IgD-negative memory B cell (primary cell): ENCODE data around the gene PRC1. TPM values are rescaled to one million over a fixed set of nuclear protein-coding genes. Genes with fewer than 3 reads are reported as not detected.

ENCODE experiments used
- H3K27ac Mint-ChIP-seq, 3 donors: one replicate each; pipeline ENCODE4 v1.8.0; 2020 to 2022; ENCODE audit warnings: mild to moderate bottlenecking in 3 of 3, mixed read lengths in 3 of 3, moderate library complexity in 1 of 3
- H3K27me3 Mint-ChIP-seq: one replicate; pipeline ENCODE4 v1.8.0; 2021; ENCODE audit warnings: mixed read lengths
- H3K36me3 Mint-ChIP-seq: one replicate; pipeline ENCODE4 v1.8.0; 2020; ENCODE audit warnings: mild to moderate bottlenecking, mixed read lengths
- H3K4me1 Mint-ChIP-seq, 3 donors: one replicate each; pipeline ENCODE4 v1.8.0; 2020 to 2022; ENCODE audit warnings: mixed read lengths in 3 of 3, mild to moderate bottlenecking in 1 of 3
- H3K4me3 Mint-ChIP-seq, 4 donors: one replicate each; pipeline ENCODE4 v1.8.0; 2020 to 2022; ENCODE audit warnings: mild to moderate bottlenecking in 4 of 4, mixed read lengths in 4 of 4, moderate library complexity in 3 of 4
- H3K9me3 Mint-ChIP-seq, 3 donors: one replicate each; pipeline ENCODE4 v1.8.0; 2020 to 2021; ENCODE audit warnings: mixed read lengths in 3 of 3, mild to moderate bottlenecking in 1 of 3
- polyA plus RNA-seq: library from polyadenylated mRNA; unstranded; fragments of 300-500 nt; fragmentation: Illumina TruSeq; gene quantifications from one replicate; pipeline ENCODE4 v1.2.3, GENCODE V29; 2021

PRC1 gene, protein sequence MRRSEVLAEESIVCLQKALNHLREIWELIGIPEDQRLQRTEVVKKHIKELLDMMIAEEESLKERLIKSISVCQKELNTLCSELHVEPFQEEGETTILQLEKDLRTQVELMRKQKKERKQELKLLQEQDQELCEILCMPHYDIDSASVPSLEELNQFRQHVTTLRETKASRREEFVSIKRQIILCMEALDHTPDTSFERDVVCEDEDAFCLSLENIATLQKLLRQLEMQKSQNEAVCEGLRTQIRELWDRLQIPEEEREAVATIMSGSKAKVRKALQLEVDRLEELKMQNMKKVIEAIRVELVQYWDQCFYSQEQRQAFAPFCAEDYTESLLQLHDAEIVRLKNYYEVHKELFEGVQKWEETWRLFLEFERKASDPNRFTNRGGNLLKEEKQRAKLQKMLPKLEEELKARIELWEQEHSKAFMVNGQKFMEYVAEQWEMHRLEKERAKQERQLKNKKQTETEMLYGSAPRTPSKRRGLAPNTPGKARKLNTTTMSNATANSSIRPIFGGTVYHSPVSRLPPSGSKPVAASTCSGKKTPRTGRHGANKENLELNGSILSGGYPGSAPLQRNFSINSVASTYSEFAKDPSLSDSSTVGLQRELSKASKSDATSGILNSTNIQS
- polyA plus RNA-seq: 3.3 TPM

DNA sequence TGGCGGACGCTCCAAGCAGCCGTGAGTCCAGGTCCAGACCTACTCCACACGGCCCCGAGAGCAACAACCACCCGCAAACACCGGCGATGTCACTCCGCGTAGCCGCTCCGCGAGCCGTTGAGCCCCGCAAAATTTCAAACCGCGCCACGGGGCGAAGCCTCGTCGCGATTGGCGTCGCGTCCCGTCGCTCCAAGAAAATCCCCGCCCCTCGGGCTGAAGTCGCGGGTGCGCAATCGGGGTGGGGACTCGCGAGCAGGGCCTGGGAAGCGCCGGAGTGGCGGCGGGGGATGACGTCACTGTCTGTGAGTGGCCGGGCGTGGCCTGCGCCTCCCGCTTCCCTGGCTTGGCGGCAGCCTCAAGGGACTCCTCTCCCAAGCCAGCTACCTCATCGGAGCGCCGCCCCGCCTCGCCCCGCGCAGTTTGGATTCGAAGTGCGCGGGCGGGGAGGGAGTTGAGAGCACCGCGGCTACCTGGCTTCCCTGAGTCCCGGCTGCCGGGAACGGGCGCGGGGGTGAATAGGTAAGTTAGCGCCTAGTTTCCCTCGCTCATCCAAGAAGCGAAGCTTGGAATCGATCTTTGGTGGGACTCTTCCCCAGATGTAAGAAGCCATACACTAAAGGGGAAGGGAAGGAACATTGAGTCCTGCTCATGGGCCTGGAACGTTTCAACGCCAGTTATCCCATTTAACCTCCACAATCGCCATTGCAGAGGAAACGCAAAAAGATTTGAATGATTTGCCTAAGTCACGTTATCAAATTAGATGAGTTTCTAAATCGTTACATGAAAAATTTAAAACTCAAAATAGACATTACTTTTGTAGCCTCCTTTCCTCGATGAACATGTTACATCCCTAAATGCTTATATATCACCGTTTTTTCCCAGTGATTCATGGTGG is at the start of gene PRC1:
Gene PRC1 (minus strand): TSS at position 119 of the 895 bp plus-strand sequence. CDS start 118 bp downstream, at position 1.
- H3K27ac Mint-ChIP-seq: peak within 1 kb of the TSS; percentile 88 to 98 (median 95)
- H3K36me3 Mint-ChIP-seq: peaks cover 2% of the 10 kb centered on the region
- H3K4me1 Mint-ChIP-seq: peaks cover 21 to 30% (median 27%) of the 10 kb centered on the region in 3 donors
- peak within 1 kb of the TSS; percentile 97 to 99 (median 99) for H3K4me3 Mint-ChIP-seq
- no peaks in the 10 kb centered on the region for H3K9me3 Mint-ChIP-seq
- H3K27me3 Mint-ChIP-seq: peaks cover 1% of the 10 kb centered on the region

DNA sequence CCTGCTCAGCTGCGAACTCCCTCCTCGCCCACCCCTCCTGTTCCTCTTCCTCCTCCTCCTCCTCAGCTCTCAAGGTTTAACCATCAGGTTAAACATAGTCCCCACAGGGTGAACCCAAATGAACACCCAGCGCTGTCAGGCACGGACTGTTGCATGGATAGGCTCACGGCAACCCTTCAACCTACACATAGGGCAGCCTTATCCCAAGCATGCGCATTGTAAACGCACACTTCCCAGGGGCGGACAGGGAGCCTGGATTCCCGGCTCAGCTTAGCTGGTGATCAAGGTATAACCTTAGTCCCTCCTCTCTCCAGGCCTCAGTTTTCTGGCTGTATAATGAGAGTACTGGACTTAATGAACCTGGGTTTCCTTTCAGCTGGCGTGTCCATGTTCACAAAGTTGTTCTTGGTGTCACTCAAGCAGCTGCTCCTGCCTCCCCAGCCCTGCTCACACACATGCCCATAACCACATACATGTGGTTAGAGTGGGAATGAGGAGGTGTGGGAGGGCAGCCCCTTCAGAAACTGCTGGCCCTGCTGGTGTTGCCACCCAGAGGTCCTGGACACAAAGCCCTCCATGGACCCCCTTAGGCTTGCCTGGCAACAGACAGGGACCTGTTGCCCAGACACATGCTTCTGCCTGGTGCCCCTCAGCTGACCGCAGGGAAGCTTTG is 49.0 kb upstream of the PRC1 start:
- Mint-ChIP-seq H3K36me3 (peaks cover 2% of the 10 kb centered on the region), H3K9me3 (no peaks in the 10 kb centered on the region), H3K4me3 (no peak overlapping the region), H3K27me3 (no peaks in the 10 kb centered on the region), H3K27ac (no peak overlapping the region), H3K4me1 (peaks cover 2 to 9% (median 4%) of the 10 kb centered on the region in 3 donors)

DNA sequence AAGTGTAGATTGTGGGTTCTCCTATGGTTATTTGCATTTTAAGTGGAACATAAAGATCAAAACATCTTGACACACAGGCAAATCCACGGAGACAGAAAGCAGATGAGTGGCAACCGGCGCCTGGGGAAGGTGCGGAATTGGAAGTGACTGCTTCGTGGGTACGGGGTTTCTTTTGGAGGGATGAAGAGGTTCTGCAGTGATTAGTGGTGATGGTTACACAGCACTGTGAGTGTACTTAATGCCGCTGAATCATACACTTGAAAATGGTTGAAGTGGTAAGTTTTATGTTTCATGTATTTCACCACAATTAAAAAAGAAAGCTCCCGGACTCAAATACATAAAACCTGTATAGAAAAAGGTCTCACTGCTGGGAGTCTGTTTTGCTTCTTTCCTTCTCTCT is 46.5 kb upstream of the PRC1 start:
- Mint-ChIP-seq H3K9me3 (no peaks in the 10 kb centered on the region), H3K36me3 (peaks cover 2% of the 10 kb centered on the region), H3K27ac (no peak overlapping the region), H3K4me3 (no peak overlapping the region), H3K4me1 (no peaks in the 10 kb centered on the region), H3K27me3 (no peaks in the 10 kb centered on the region)

DNA sequence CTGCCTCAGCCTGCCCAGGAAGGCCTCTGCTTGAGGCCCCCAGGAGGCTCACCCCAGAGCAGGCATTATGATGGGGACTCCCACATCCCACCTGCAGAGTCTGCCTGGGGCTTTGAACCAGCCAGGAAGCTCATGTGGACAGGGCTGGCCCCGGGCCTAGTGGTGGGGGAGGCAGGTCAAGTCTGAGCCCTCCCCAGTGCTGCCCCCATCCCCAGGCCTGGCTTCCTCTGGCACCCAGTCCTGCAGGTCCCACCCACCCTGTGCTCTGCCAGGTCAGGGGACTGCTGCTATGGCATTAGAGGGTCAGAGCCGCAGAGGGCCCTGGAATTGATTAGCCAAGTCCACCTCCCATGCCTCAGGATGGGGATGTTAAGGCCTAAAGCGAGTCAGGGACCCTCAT is 45.7 kb upstream of the PRC1 start:
- Mint-ChIP-seq H3K27me3 (no peaks in the 10 kb centered on the region), H3K27ac (no peak overlapping the region), H3K4me3 (no peak overlapping the region), H3K36me3 (peaks cover 2% of the 10 kb centered on the region), H3K9me3 (no peaks in the 10 kb centered on the region), H3K4me1 (no peaks in the 10 kb centered on the region)

DNA sequence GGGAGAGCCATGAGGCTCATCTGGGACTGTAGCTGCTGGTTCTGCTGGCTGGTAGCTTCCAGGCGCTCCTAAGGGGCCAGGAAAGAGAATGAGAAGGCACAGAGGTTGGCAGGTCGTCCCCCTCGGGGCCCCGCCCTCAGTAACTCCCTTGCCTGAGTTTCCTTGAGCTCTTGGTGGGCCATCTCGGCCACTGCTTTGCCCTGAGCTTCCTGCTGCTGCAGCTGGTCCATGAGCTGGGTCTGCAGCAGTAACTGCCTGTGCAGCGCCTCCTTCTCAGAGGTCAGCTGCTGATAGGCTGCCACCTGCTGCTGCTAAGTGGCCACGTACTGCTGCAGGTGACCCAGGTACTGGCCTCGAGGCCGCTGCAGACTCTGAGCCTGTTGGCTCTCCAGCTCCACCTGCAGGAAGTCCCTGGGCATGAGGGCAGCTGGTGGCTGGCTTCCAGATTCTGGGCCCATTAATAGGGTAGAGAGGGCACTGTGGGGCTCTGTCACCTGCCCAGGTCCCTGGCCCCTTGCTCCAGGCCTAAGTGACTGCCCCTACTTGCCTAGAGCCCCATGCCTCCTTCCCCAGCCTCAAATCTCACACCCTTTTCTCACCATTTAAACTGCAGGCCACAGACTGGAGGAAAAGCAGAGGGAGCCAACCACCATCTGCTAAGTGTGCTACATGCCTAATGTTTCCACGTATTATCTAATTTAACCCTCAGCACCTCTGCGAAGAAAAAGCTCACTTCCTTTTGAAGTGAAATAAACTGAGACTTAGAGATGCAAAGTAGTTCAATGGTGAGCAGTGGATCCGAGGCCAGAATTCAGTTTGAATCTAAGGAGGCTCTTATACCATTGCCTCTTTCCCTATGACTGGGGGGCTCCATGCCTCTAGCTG is 38.8 kb upstream of the PRC1 start:
- Mint-ChIP-seq H3K4me1 (peaks cover 0 to 2% (median 1%) of the 10 kb centered on the region in 3 donors), H3K27me3 (no peaks in the 10 kb centered on the region), H3K36me3 (no peaks in the 10 kb centered on the region), H3K4me3 (peak overlapping the region in 1 of 4 donors; percentile 29), H3K27ac (peak overlapping the region in 1 of 3 donors; percentile 14), H3K9me3 (no peaks in the 10 kb centered on the region)

DNA sequence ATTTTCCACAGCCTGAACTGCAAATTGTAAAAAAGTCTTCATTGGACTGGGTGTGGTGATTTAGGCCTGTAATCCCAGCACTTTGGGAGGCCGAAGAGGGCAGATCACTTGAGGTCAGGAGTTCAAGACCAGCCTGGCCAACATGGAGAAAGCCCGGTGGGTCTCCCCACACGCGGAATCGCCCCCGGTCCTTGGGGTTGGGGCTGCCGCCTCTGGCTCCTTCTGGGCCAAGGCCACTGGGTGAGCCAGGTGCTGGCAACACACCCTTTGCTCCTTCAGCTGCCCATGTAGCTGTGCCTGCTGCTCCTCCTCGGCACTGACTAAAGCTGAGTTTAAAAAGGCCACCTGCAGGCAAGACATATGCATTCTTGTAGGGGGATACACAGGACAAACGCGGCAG is 37.5 kb upstream of the PRC1 start:
- Mint-ChIP-seq H3K27me3 (no peaks in the 10 kb centered on the region), H3K9me3 (no peaks in the 10 kb centered on the region), H3K4me3 (no peak overlapping the region), H3K4me1 (peaks cover 0 to 2% (median 1%) of the 10 kb centered on the region in 3 donors), H3K27ac (no peak overlapping the region), H3K36me3 (no peaks in the 10 kb centered on the region)

DNA sequence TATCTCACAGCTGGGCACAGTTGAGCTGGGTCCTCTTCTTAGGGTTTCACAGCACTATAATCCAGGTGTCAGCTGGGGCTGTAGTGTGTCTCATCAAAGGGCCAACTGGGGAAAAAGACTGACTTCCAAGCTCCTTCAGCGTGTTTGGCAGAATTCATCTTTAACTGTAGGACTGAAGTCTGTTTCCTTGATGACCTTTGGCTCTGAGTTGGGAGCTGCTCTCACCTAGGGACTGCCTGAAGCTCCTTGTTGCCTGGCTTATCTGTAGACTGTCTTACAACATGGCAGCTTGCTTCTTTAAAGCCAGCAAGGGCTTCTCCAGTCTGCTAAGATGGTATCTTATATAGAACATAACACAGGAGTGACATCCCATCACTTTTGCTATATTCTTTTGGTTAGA is 33.3 kb upstream of the PRC1 start:
- Mint-ChIP-seq H3K9me3 (no peaks in the 10 kb centered on the region), H3K27me3 (no peaks in the 10 kb centered on the region), H3K4me1 (peaks cover 4 to 5% (median 4%) of the 10 kb centered on the region in 3 donors), H3K4me3 (no peak overlapping the region), H3K36me3 (no peaks in the 10 kb centered on the region), H3K27ac (no peak overlapping the region)

DNA sequence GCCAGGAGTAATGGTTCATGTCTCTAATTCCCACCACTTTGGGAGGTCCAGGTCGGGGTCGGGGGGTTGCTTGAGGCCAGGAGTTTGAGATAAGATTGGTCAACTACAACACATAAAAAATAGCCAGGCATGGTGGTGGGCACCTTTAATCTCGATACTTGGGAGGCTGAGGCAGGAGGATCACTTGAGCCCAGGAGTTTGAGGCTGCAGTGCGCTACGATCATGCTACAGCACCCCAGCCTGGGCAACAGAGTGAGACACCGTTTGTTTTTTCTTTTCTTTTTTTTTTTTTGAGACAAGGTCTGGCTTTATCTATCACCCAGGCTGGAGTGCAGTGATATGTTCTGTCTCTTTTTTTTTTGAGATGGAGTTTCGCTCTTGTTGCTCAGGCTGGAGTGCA is 29.4 kb upstream of the PRC1 start:
- H3K27ac Mint-ChIP-seq: peak overlapping the region in 2 of 3 donors; percentile 8 to 76
- peak overlapping the region in 2 of 4 donors; percentile 27 to 97 for H3K4me3 Mint-ChIP-seq
- no peaks in the 10 kb centered on the region for H3K27me3 Mint-ChIP-seq
- H3K9me3 Mint-ChIP-seq: no peaks in the 10 kb centered on the region
- H3K4me1 Mint-ChIP-seq: peaks cover 22 to 28% (median 27%) of the 10 kb centered on the region in 3 donors
- no peaks in the 10 kb centered on the region for H3K36me3 Mint-ChIP-seq

DNA sequence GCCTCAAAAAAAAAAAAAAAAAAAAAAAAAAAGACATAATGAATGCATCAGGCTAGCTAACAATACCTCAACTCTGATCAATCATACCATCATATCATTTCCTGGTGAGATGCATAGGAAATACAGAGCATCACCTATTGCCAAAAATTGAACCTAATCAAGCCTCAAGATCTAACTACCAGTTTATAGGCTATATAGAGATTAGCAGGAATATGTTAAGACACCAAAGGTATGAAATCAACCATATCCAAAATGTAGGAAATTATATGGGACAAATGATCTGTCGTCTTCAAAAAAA is 28.4 kb upstream of the PRC1 start:
- Mint-ChIP-seq H3K9me3 (no peaks in the 10 kb centered on the region), H3K4me1 (peaks cover 30 to 34% (median 33%) of the 10 kb centered on the region in 3 donors), H3K4me3 (peak overlapping the region; percentile 92 to 100 (median 98)), H3K27ac (peak overlapping the region; percentile 82 to 97 (median 95)), H3K27me3 (no peaks in the 10 kb centered on the region), H3K36me3 (peaks cover 2% of the 10 kb centered on the region)

DNA sequence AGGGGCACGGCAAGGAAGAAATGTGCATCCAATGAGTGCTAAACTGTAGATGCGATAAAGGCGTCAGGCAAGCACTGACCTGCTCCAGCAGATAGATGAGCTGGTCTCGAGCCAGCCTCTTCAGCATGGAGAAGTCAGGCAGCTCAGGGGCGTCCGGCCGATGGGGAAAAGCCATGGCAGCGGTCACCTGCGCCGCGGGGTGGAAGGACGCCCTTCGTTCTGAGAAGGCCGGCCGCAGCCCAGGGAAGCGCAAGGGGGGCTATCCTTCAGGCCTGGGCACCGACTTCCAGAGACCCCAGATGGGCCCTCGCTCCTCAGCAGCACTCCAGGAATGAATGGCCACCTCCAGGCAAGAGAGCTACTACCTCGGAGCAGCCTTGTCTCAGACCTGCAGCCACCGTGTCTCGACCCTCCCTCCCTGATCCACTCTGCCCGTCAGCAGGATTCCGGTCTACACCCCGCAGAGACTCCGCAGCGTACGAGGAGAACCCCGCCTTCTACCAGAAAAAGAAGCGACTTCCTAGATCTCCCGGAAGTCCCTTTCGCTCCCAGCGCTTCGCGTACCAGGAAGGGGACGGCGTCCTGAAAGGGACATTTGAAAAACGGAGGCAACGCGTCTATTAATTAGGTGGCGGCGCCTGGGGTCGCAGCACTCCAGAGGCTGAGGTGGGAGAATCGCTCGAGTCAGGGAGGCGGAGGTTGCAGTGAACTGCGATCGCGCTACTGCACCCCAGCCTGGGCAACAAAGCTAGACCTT is 27.9 kb upstream of the PRC1 start, which contains the start of gene VPS33B:
Gene VPS33B (minus strand): TSS at position 520 of the 757 bp plus-strand sequence. CDS start 345 bp downstream, at position 175.
- H3K36me3 Mint-ChIP-seq: peaks cover 2% of the 10 kb centered on the region
- peaks cover 33 to 34% (median 33%) of the 10 kb centered on the region in 3 donors for H3K4me1 Mint-ChIP-seq
- H3K27me3 Mint-ChIP-seq: no peaks in the 10 kb centered on the region
- H3K27ac Mint-ChIP-seq: peak within 1 kb of the TSS; percentile 82 to 97 (median 95)
- no peaks in the 10 kb centered on the region for H3K9me3 Mint-ChIP-seq
- H3K4me3 Mint-ChIP-seq: peak within 1 kb of the TSS; percentile 92 to 100 (median 98)

DNA sequence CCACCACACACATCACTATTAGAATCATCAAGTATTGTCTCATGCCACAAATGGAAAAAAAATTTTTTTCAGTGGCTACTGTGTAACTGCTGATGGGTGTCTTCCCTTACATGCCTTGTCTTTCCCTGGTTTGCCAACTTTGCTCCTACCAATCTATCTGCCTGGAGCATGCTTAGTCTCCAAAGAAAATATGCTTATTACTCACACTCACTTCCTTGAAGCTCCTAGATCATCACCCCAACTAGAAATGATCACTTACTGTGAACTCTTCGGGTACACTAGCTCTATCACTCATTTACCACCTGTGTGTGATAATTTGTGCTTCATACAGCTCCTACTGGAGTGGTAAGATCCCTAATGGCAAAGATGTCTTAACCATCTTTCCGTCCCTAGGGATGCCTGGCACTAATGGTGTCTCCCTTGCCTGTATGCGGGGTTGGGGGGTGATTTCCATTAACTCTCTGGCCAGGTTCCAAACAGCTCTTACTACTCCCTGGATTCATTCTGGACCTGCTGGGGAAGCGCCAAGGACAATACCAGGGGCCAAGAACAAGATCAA is 27.3 kb upstream of the PRC1 start:
- peaks cover 33 to 34% (median 33%) of the 10 kb centered on the region in 3 donors for H3K4me1 Mint-ChIP-seq
- H3K36me3 Mint-ChIP-seq: peaks cover 2% of the 10 kb centered on the region
- peak overlapping the region; percentile 92 to 100 (median 98) for H3K4me3 Mint-ChIP-seq
- H3K27me3 Mint-ChIP-seq: no peaks in the 10 kb centered on the region
- peak overlapping the region; percentile 82 to 97 (median 95) for H3K27ac Mint-ChIP-seq
- no peaks in the 10 kb centered on the region for H3K9me3 Mint-ChIP-seq

DNA sequence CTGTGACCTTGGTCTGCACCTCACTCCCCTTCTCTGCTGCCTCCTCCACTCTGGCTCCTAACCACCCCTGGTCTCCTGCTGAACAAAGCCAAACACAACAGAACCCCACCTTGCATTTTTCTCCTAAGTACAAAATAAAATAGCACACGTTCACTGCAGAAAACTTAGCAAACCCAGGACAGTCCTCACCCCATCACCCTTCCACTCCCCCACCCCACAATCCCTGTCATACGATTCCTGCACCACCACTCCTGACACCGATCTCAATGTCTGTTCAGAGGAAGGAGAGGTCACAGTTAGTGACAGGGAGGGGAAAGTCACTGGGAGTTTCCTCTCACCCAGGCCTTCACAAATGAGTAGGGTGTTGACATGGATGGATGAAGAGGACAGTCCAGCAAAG is 23.8 kb upstream of the PRC1 start:
- Mint-ChIP-seq H3K27ac (peak overlapping the region in 1 of 3 donors; percentile 87), H3K9me3 (no peaks in the 10 kb centered on the region), H3K4me1 (peaks cover 33 to 36% (median 35%) of the 10 kb centered on the region in 3 donors), H3K4me3 (peak overlapping the region in 1 of 4 donors; percentile 34), H3K36me3 (peaks cover 5% of the 10 kb centered on the region), H3K27me3 (no peaks in the 10 kb centered on the region)

DNA sequence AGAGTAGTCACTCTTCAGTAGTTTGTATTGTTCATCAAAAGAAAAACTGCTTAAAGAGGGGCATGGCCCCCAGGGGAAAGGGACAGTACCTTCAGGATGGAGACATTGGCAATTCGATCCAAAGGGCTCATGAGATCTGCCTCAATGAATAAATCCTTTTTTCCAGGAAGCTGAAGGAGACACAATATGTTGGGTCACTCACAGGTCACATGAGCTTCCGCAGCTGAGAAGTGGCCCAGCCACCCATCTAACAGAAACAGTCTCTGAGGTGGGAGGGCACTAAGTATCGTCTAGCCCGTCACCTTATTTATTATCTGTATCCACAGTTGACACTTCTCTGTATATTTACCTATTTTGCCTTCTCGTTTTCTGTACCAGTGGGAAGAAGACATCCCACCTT is 23.4 kb upstream of the PRC1 start:
- peak overlapping the region in 1 of 3 donors; percentile 87 for H3K27ac Mint-ChIP-seq
- H3K36me3 Mint-ChIP-seq: peaks cover 5% of the 10 kb centered on the region
- peak overlapping the region in 1 of 4 donors; percentile 14 for H3K4me3 Mint-ChIP-seq
- no peaks in the 10 kb centered on the region for H3K9me3 Mint-ChIP-seq
- peaks cover 28 to 33% (median 31%) of the 10 kb centered on the region in 3 donors for H3K4me1 Mint-ChIP-seq
- H3K27me3 Mint-ChIP-seq: no peaks in the 10 kb centered on the region
